Activated CD4-positive, alpha-beta T cell treated with anti-CD3 and anti-CD28 coated beads for 36 hours (primary cell): Measurements from ENCODE around the gene ATP5IF1. TPM values are rescaled to one million over a fixed set of nuclear protein-coding genes. Genes with fewer than 3 reads are reported as not detected.

Experiments used
- ATAC-seq: fragments of 200-7000 bp; cut with Tn5 transposase; one replicate; pipeline ENCODE4 v1.10.0; 2021; ENCODE audit warnings: mild to moderate bottlenecking, moderate library complexity
- CTCF ChIA-PET: fragments of 350-600 bp; sonication (Branson Sonifier 250); formaldehyde crosslinking; loops from one replicate; lab custom pipeline; 2021; ENCODE audit warnings: antibody characterized with exemption; lab: Charles Lee
- POLR2A ChIA-PET: fragments of 350-600 bp; sonication (Branson Sonifier 250); formaldehyde crosslinking; loops from one replicate; lab custom pipeline; 2021; ENCODE audit warnings: antibody characterized with exemption, inconsistent platforms; lab: Charles Lee
- DNase-seq: peaks from one replicate; pipeline ENCODE4 v3.0.0-alpha.2; 2020
- H3K27ac Mint-ChIP-seq: one replicate; pipeline ENCODE4 v1.8.0; 2021; ENCODE audit warnings: mixed read lengths
- H3K27me3 Mint-ChIP-seq: one replicate; pipeline ENCODE4 v1.8.0; 2021; ENCODE audit warnings: mixed read lengths
- H3K36me3 Mint-ChIP-seq: one replicate; pipeline ENCODE4 v1.8.0; 2021; ENCODE audit warnings: low read depth, mixed read lengths
- H3K4me1 Mint-ChIP-seq: one replicate; pipeline ENCODE4 v1.8.0; 2021; ENCODE audit warnings: mixed read lengths
- H3K4me3 Mint-ChIP-seq: one replicate; pipeline ENCODE4 v1.8.0; 2021; ENCODE audit warnings: mild to moderate bottlenecking, moderate library complexity, mixed read lengths
- H3K9me3 Mint-ChIP-seq: one replicate; pipeline ENCODE4 v1.8.0; 2021; ENCODE audit warnings: low read depth, mixed read lengths
- intact Hi-C, 2 experiments: fragments of 100-400 bp; cut with DNase I in 1 of 2; cut with micrococcal nuclease in 1 of 2; formaldehyde crosslinking; loops; one replicate each; pipeline versions ENCODE4 v1.14.2 to v1.15.1; 2022 to 2024; cut with DNase I, micrococcal nuclease
- total RNA-seq, 2 experiments: library from RNA; stranded (reverse); gene quantifications; one replicate each; pipeline ENCODE4 v1.2.3, GENCODE V29; 2021

Gene ATP5IF1
- total RNA-seq, result 100 to 1,000 TPM; 192 to 195 TPM

- POLR2A ChIA-PET, result interaction anchor here (0.5 to 1.4 kb wide), 10 partner anchors 9 to 412 kb away, joined by 3 to 12 read pairs (median 6); partner anchors contain the start of genes MED18, RNU11 and TAF12
- intact Hi-C loops, result loop anchor here (1.0 to 2.0 kb wide), 5 partner anchors 10 to 407 kb away; partner anchors contain the start of genes SESN2 (in 2 of the 2), PHACTR4 (in 1 of the 2), TAF12 (in 1 of the 2) and XKR8 (in 1 of the 2)
Observed at GRCh38 chr1:28235755-28236655, at the start of gene ATP5IF1. Gene ATP5IF1 (plus strand): TSS chr1:28236124. CDS start chr1:28236184, 60 bp downstream.

DNA sequence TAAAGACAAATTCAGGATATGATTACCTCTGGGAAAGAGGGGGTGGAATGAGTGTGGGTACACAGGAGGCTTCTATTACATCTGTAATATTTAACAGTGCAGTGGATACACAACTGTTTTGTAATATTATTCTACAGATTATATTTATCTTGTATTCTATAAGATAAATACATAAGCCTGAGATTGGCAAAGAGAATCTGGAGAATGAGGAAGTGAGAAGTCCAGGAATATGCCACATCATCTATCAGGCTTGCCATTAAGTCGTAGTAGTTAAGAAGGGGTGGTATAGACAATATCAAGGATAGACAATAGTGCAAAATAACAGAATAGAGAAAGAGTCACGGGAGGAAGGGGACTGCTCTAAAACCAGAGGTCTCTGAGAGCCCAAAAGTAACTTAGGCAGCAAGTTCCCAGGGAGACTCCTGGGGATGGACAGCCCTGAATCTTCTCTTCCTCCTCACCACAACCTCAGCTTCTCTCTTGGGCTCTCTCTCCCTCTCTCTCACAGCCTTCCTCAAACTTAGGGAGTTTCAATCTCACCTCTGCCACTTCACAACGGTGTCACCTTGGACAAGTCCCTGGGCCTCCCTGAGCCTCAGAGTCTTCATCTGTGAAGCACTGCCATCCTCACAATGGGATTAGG, 45.5 kb upstream of the ATP5IF1 start:
- intact Hi-C loops, result no loop called here
- no peak overlapping the region for H3K4me3 Mint-ChIP-seq
- CTCF ChIA-PET, result no interaction called here
- DNase-seq (no peak), ATAC-seq (no peak)
- no peaks in the 10 kb centered on the region for H3K4me1 Mint-ChIP-seq
- no peak overlapping the region for H3K27ac Mint-ChIP-seq
- H3K36me3 Mint-ChIP-seq, result no peaks in the 10 kb centered on the region
- POLR2A ChIA-PET, result no interaction called here
- no peaks in the 10 kb centered on the region for H3K9me3 Mint-ChIP-seq
- H3K27me3 Mint-ChIP-seq, result peaks cover 3% of the 10 kb centered on the region

More at GRCh38 chr1:28235755-28236655, at the start of gene ATP5IF1:
- Mint-ChIP-seq H3K36me3 (peaks cover 8% of the 10 kb centered on the region), H3K27ac (no peak within 1 kb of the TSS), H3K4me1 (peaks cover 15% of the 10 kb centered on the region), H3K4me3 (no peak within 1 kb of the TSS), H3K27me3 (no peaks in the 10 kb centered on the region), H3K9me3 (no peaks in the 10 kb centered on the region)
- DNase-seq, result peak; percentile 97
- ATAC-seq, result peak; percentile 97
- CTCF ChIA-PET, result interaction anchor here (0.5 to 4.7 kb wide), 9 partner anchors 9 to 567 kb away, joined by 3 to 24 read pairs (median 5); no protein-coding TSS in a partner anchor

GRCh38 chr1:28190996-28191645, 44.8 kb upstream of the ATP5IF1 start:
- DNase-seq (no peak), ATAC-seq (no peak)
- no peaks in the 10 kb centered on the region for H3K4me1 Mint-ChIP-seq
- no peak overlapping the region for H3K27ac Mint-ChIP-seq
- H3K36me3 Mint-ChIP-seq, result no peaks in the 10 kb centered on the region
- POLR2A ChIA-PET, result no interaction called here
- intact Hi-C loops, result no loop called here
- H3K4me3 Mint-ChIP-seq, result no peak overlapping the region
- H3K9me3 Mint-ChIP-seq, result no peaks in the 10 kb centered on the region
- peaks cover 3% of the 10 kb centered on the region for H3K27me3 Mint-ChIP-seq
- CTCF ChIA-PET, result no interaction called here

DNA sequence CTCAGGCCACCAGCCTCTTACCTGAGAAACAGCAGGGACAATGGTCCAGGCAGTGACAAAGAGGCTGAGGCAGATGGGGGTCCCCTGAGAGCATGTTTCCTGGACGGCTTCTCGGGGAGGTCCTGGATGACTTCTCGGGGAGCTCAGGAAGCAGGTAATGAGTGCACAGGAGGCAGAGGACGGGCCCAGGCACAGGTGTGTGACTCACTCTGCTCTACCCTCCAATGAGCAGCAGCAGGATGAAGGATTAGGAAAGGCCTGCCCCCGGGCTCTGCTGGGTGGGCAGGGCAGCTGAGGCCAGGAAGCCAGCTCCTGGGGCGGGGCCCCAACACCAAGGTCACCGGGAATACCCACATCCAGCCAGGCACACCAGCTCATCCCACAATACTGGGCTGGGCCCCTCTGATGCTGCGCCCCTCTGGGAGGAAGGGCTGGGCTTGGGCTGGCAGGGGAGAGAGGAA, 42.2 kb upstream of the ATP5IF1 start:
- Mint-ChIP-seq H3K27ac (no peak overlapping the region), H3K4me1 (peaks cover 22% of the 10 kb centered on the region), H3K27me3 (peaks cover 3% of the 10 kb centered on the region), H3K4me3 (no peak overlapping the region), H3K9me3 (peaks cover 2% of the 10 kb centered on the region), H3K36me3 (peaks cover 20% of the 10 kb centered on the region)
- DNase-seq (no peak), ATAC-seq (no peak)
- CTCF ChIA-PET, result no interaction called here
- intact Hi-C loops, result no loop called here
- POLR2A ChIA-PET, result interaction anchor here (0.6 kb wide), 1 partner anchor 145 kb away, joined by 8 read pairs; no protein-coding TSS in a partner anchor

DNA sequence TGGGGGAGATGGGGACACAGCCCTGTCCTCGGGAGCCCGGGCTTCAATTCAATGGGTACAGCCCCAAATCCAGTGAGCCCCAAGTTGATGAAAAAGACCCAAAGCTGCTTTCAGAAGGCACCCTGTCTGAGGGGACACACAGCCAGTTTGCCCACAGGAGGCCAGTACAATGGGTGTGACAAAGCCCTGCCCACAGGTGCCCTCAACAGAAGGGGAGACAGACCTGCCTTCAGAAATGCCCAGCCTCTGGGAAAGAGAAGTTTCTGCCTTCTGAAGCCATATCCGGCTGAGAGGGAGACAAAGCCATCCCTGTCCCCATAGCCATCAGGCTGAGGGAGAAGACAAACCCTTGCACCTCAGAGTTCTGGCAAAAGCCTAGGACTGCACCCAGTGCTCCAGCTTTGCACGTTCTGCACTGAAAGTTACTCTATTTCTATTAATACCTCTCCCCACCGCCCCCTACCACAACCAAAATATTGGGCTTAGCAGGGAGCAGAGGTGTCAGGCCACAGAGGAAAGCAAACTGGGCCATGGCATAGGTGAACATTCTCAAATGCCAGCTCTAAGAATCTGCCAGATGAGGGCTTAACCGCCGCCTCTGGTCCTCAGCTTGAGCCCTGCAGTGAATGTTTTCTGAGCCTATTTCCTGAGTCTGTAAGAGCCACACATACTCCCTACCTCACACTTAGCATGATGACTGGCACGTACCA, 41.4 kb upstream of the ATP5IF1 start:
- ATAC-seq (no peak), DNase-seq (no peak)
- intact Hi-C loops, result no loop called here
- ChIA-PET POLR2A (interaction anchor here (0.6 kb wide), 1 partner anchor 283 kb away, joined by 3 read pairs; no protein-coding TSS in a partner anchor), CTCF (interaction anchor here (0.6 to 1.0 kb wide), 2 partner anchors 54 to 216 kb away, joined by 3 to 4 read pairs; no protein-coding TSS in a partner anchor)
- H3K27me3 Mint-ChIP-seq, result peaks cover 3% of the 10 kb centered on the region
- no peak overlapping the region for H3K4me3 Mint-ChIP-seq
- H3K27ac Mint-ChIP-seq, result no peak overlapping the region
- peaks cover 28% of the 10 kb centered on the region for H3K36me3 Mint-ChIP-seq
- peaks cover 30% of the 10 kb centered on the region for H3K4me1 Mint-ChIP-seq
- H3K9me3 Mint-ChIP-seq, result peaks cover 9% of the 10 kb centered on the region

GRCh38 chr1:28195780-28196179, 40.1 kb upstream of the ATP5IF1 start:
- no peak overlapping the region for H3K27ac Mint-ChIP-seq
- CTCF ChIA-PET, result interaction anchor here (0.7 to 1.1 kb wide), 2 partner anchors 14 to 82 kb away, joined by 3 read pairs; no protein-coding TSS in a partner anchor
- DNase-seq (no peak), ATAC-seq (no peak)
- no peak overlapping the region for H3K4me3 Mint-ChIP-seq
- POLR2A ChIA-PET, result no interaction called here
- H3K9me3 Mint-ChIP-seq, result peaks cover 9% of the 10 kb centered on the region
- H3K36me3 Mint-ChIP-seq, result peaks cover 37% of the 10 kb centered on the region
- H3K27me3 Mint-ChIP-seq, result peaks cover 1% of the 10 kb centered on the region
- intact Hi-C loops, result no loop called here
- H3K4me1 Mint-ChIP-seq, result peaks cover 41% of the 10 kb centered on the region

- Mint-ChIP-seq H3K27ac (no peak overlapping the region), H3K9me3 (peaks cover 9% of the 10 kb centered on the region), H3K4me3 (no peak overlapping the region), H3K27me3 (no peaks in the 10 kb centered on the region), H3K4me1 (peaks cover 47% of the 10 kb centered on the region), H3K36me3 (peaks cover 42% of the 10 kb centered on the region)
- POLR2A ChIA-PET, result no interaction called here
- CTCF ChIA-PET, result interaction anchor here (0.7 to 1.1 kb wide), 3 partner anchors 13 to 82 kb away, joined by 3 read pairs; no protein-coding TSS in a partner anchor
- intact Hi-C loops, result no loop called here
- no peak for ATAC-seq
- DNase-seq, result no peak
Observed at GRCh38 chr1:28196330-28196729, 39.6 kb upstream of the ATP5IF1 start.

DNA sequence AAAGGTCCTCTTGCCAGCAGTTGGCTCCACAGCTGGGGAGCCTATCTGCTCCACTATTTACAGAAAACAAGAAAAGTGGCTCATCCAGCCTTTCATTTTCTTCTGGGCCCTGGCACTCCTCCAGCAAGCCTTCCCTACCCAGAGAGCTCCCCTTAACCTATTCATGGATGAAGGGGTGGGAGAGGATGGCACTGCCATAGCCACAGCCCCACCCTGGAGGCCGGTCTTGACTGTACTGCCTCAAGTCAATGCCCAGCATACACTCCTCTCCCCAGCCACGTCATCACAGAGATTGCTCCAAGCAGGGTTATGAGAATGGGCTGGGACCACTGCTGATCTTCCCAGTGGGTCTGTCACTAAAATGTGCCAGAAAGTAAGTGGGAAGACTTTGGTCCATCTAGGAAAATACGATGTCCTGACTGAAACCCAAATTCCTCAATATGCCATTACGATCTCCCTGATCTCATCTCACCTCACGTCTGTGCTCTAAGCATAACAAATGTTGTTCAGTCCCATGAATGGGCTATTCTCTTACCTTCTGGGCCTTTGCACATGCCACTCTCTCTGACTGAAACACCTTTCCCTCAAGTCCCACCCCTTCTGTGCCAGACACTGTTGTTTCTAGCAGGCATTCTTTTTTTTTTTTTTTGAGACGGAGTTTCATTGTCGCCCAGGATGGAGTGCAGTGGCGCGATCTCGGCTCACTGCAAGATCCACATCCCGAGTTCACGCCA, 38.1 kb upstream of the ATP5IF1 start:
- intact Hi-C loops, result no loop called here
- Mint-ChIP-seq H3K27ac (peak overlapping the region; percentile 56), H3K4me1 (peaks cover 47% of the 10 kb centered on the region), H3K9me3 (peaks cover 9% of the 10 kb centered on the region), H3K27me3 (no peaks in the 10 kb centered on the region), H3K4me3 (no peak overlapping the region), H3K36me3 (peaks cover 52% of the 10 kb centered on the region)
- POLR2A ChIA-PET, result interaction anchor here (0.7 kb wide), 1 partner anchor 230 kb away, joined by 4 read pairs; no protein-coding TSS in a partner anchor
- ATAC-seq (no peak), DNase-seq (no peak)
- CTCF ChIA-PET, result interaction anchor here (0.6 to 1.0 kb wide), 2 partner anchors 96 to 319 kb away, joined by 3 read pairs; no protein-coding TSS in a partner anchor

GRCh38 chr1:28199328-28200233, 36.3 kb upstream of the ATP5IF1 start:
- Mint-ChIP-seq H3K27me3 (no peaks in the 10 kb centered on the region), H3K36me3 (peaks cover 68% of the 10 kb centered on the region), H3K9me3 (peaks cover 9% of the 10 kb centered on the region), H3K27ac (peak overlapping the region; percentile 89), H3K4me3 (peak overlapping the region; percentile 37), H3K4me1 (peaks cover 47% of the 10 kb centered on the region)
- intact Hi-C loops, result loop anchor here (1.0 to 10.0 kb wide), 8 partner anchors 30 to 527 kb away; partner anchors contain the start of genes EYA3 (in 1 of the 2) and IFI6 (in 1 of the 2)
- ChIA-PET POLR2A (interaction anchor here (1.1 to 1.6 kb wide), 3 partner anchors 27 to 111 kb away, joined by 3 to 6 read pairs (median 4); partner anchors contain the start of gene EYA3), CTCF (interaction anchor here (1.0 to 2.2 kb wide), 4 partner anchors 94 to 156 kb away, joined by 3 to 13 read pairs (median 3); partner anchors contain the start of gene EYA3)
- ATAC-seq, result peak; percentile 92
- peak; percentile 84 for DNase-seq
